HG02571 (cell line): Measurements from ENCODE around the gene FERMT3.

Source experiments
- ATAC-seq: cut with Tn5 transposase; IDR thresholded peaks from one replicate; pipeline ENCODE4 v1.9.1; 2021; ENCODE audit warnings: mild to moderate bottlenecking, moderate library complexity; ENCODE audit not compliant: unreplicated experiment

The FERMT3 gene

GRCh38 chr11:64262271-64263002 is 55.9 kb downstream of the FERMT3 start:
- no peak for ATAC-seq

GRCh38 chr11:64263021-64263946 is 56.8 kb downstream of the FERMT3 start:
- no peak for ATAC-seq

GRCh38 chr11:64263947-64264317 is 57.4 kb downstream of the FERMT3 start:
- ATAC-seq: no peak

GRCh38 chr11:64264371-64264852 is 57.9 kb downstream of the FERMT3 start:
- no peak for ATAC-seq

GRCh38 chr11:64265176-64266160 is 58.9 kb downstream of the FERMT3 start:
- no peak for ATAC-seq

GRCh38 chr11:64266339-64266738 is 59.8 kb downstream of the FERMT3 start:
- no peak for ATAC-seq

GRCh38 chr11:64267207-64267945 is 60.9 kb downstream of the FERMT3 start:
- no peak for ATAC-seq

- ATAC-seq: no peak
Observed at GRCh38 chr11:64268025-64268892, 61.7 kb downstream of the FERMT3 start.

GRCh38 chr11:64268893-64269539 is 62.5 kb downstream of the FERMT3 start:
- peak; percentile 4 for ATAC-seq

- peak; percentile 71 for ATAC-seq
Observed at GRCh38 chr11:64269540-64270220, 63.2 kb downstream of the FERMT3 start.
